IMR-90 (cell line): Measurements from ENCODE around the gene SLC2A6. TPM values are rescaled to one million over a fixed set of nuclear protein-coding genes. Genes with fewer than 3 reads are reported as not detected.

Experiments used
- ATAC-seq: fragments of 200-7000 bp; cut with Tn5 transposase; 2 replicates; pipeline ENCODE4 v1.9.1; 2020; ENCODE audit warnings: low read depth, mild to moderate bottlenecking, moderate library complexity
- BruUV-seq: library from RNA; stranded (reverse); fragments of 400-500 nt; replicated peaks from 2 replicates; lab custom pipeline; 2021; lab: Mats Ljungman, UMichigan
- CTCF ChIA-PET: fragments of 300-600 bp; formaldehyde crosslinking; extraction: SDS; loops from one replicate; lab custom pipeline; 2021; ENCODE audit warnings: antibody characterized with exemption; lab: Yijun Ruan, JAX
- POLR2A ChIA-PET: fragments of 300-600 bp; sonication (Branson Sonifier 250); formaldehyde crosslinking; loops from one replicate; lab custom pipeline; 2022; ENCODE audit warnings: antibody characterized with exemption; ENCODE audit not compliant: unreplicated experiment; lab: Charles Lee
- DNase-seq: peaks from one replicate; pipeline ENCODE4 v3.0.0; 2013
- H2AFZ ChIP-seq: replicated peaks from 2 replicates; pipeline ENCODE3; 2013; ENCODE audit warnings: low read length, mild to moderate bottlenecking; ENCODE audit not compliant: poor library complexity
- H2AK5ac ChIP-seq: 2 replicates; pipeline ENCODE4 v1.6.1; 2013; ENCODE audit warnings: low read depth, low read length, inconsistent platforms
- H2AK9ac ChIP-seq: replicated peaks from 2 replicates; pipeline ENCODE3; 2013; ENCODE audit warnings: mild to moderate bottlenecking, low read depth, low read length, moderate library complexity; ENCODE audit not compliant: poor library complexity
- H2BK120ac ChIP-seq: 2 replicates; pipeline ENCODE4 v1.6.1; 2013; ENCODE audit warnings: low read depth, low read length, inconsistent platforms
- H2BK15ac ChIP-seq: 3 replicates; pipeline ENCODE4 v1.6.1; 2013; ENCODE audit warnings: low read depth, low read length, inconsistent platforms
- H2BK20ac ChIP-seq: 2 replicates; pipeline ENCODE4 v1.6.1; 2013; ENCODE audit warnings: low read depth, mild to moderate bottlenecking, inconsistent platforms, low read length, moderate library complexity
- H2BK5ac ChIP-seq: 2 replicates; pipeline ENCODE4 v1.6.1; 2013; ENCODE audit warnings: mild to moderate bottlenecking, low read depth, low read length, inconsistent platforms; ENCODE audit not compliant: poor library complexity, severe bottlenecking
- H3K14ac ChIP-seq: replicated peaks from 2 replicates; pipeline ENCODE4 v1.6.1; 2013; ENCODE audit warnings: low read depth, low read length, inconsistent platforms
- H3K18ac ChIP-seq: 2 replicates; pipeline ENCODE4 v1.6.1; 2013; ENCODE audit warnings: low read depth, low read length, control low read depth
- H3K23ac ChIP-seq: 2 replicates; pipeline ENCODE4 v1.6.1; 2013; ENCODE audit warnings: low read depth, low read length, inconsistent platforms
- H3K27ac ChIP-seq: 2 replicates; pipeline ENCODE4 v1.5.1; 2013; ENCODE audit warnings: mild to moderate bottlenecking, control low read depth, low read length; ENCODE audit not compliant: insufficient read depth
- H3K27me3 ChIP-seq: 2 replicates; pipeline ENCODE4 v1.6.1; 2013; ENCODE audit warnings: low read length; ENCODE audit not compliant: control insufficient read depth, insufficient read depth
- H3K36me3 ChIP-seq: 2 replicates; pipeline ENCODE4 v1.6.1; 2013; ENCODE audit warnings: low read length, mixed read lengths; ENCODE audit not compliant: control insufficient read depth, insufficient read depth
- H3K4ac ChIP-seq: 2 replicates; pipeline ENCODE4 v1.6.1; 2013; ENCODE audit warnings: low read depth, low read length, inconsistent platforms
- H3K4me1 ChIP-seq: 2 replicates; pipeline ENCODE4 v1.6.1; 2013; ENCODE audit warnings: low read length, mixed read lengths; ENCODE audit not compliant: control insufficient read depth, insufficient read depth
- H3K4me2 ChIP-seq: 2 replicates; pipeline ENCODE4 v1.6.1; 2013; ENCODE audit warnings: low read depth, mild to moderate bottlenecking, control low read depth, low read length, moderate library complexity
- H3K4me3 ChIP-seq: 2 replicates; pipeline ENCODE4 v1.5.1; 2013; ENCODE audit warnings: low read depth, mild to moderate bottlenecking, control low read depth, low read length, moderate library complexity; ENCODE audit not compliant: insufficient read depth
- H3K56ac ChIP-seq: 2 replicates; pipeline ENCODE4 v1.6.1; 2013; ENCODE audit warnings: low read length, inconsistent platforms; ENCODE audit not compliant: insufficient read depth; ENCODE audit errors: extremely low read depth
- H3K79me1 ChIP-seq, 2 experiments: 2 replicates each; pipeline ENCODE4 v1.6.1; 2013; ENCODE audit warnings: low read length in 2 of 2, inconsistent platforms in 1 of 2, low read depth in 1 of 2
- H3K9ac ChIP-seq: 2 replicates; pipeline ENCODE4 v1.6.1; 2013; ENCODE audit warnings: low read depth, low read length, control low read depth
- H3K9me1 ChIP-seq: 2 replicates; pipeline ENCODE4 v1.6.1; 2013; ENCODE audit warnings: low read length, inconsistent platforms; ENCODE audit not compliant: insufficient read depth
- H3K9me3 ChIP-seq: 2 replicates; pipeline ENCODE4 v1.6.1; 2013; ENCODE audit warnings: low read length; ENCODE audit not compliant: control insufficient read depth, insufficient read depth
- H4K20me1 ChIP-seq: 2 replicates; pipeline ENCODE4 v1.6.1; 2013; ENCODE audit warnings: low read length, inconsistent platforms; ENCODE audit not compliant: insufficient read depth
- H4K5ac ChIP-seq: 2 replicates; pipeline ENCODE4 v1.6.1; 2013; ENCODE audit warnings: mild to moderate bottlenecking, low read depth, low read length, control low read depth
- H4K8ac ChIP-seq, 2 experiments: 2 replicates each; pipeline ENCODE4 v1.6.1; 2013; ENCODE audit warnings: low read depth in 2 of 2, low read length in 2 of 2, control low read depth in 1 of 2, inconsistent platforms in 1 of 2
- H4K91ac ChIP-seq: 2 replicates; pipeline ENCODE4 v1.6.1; 2013; ENCODE audit warnings: low read depth, low read length, inconsistent platforms; ENCODE audit not compliant: insufficient read depth
- BHLHE40 ChIP-seq: fragments of 150-350 bp; IDR thresholded peaks from 2 replicates; pipeline ENCODE4 v1.6.1; 2016; ENCODE audit warnings: mild to moderate bottlenecking, low read depth, low read length
- NFE2L2 ChIP-seq: fragments of 150-350 bp; IDR thresholded peaks from 2 replicates; pipeline ENCODE4 v1.6.1; 2016; ENCODE audit warnings: low read depth, mild to moderate bottlenecking, low read length
- RAD21 ChIP-seq: IDR thresholded peaks from 2 replicates; pipeline ENCODE4 v1.6.1; 2012; ENCODE audit warnings: low read length, improper control_type of control experiment
- SMC3 ChIP-seq: fragments of 150-350 bp; IDR thresholded peaks from 2 replicates; pipeline ENCODE4 v1.6.1; 2016; ENCODE audit warnings: low read depth, mild to moderate bottlenecking, antibody characterized with exemption, low read length, moderate library complexity
- WGBS, 2 experiments: methylation state at CpG; one replicate each; pipeline versions ENCODE4 v1.1.5 to v1.1.7; 2013; ENCODE audit warnings: missing lambda C conversion rate in 2 of 2; ENCODE audit not compliant: insufficient read length in 1 of 2; ENCODE audit errors: extremely low coverage in 2 of 2; 5-methylcytosine and 5-hydroxymethylcytosine counted together
- dilution Hi-C: fragments of 300-500 bp; cut with HindIII; formaldehyde crosslinking; loops from one replicate; pipeline ENCODE4 v1.14.3; 2018; ENCODE audit warnings: low sequenced_read_pairs; ENCODE audit not compliant: unreplicated experiment
- in situ Hi-C: fragments of 300-500 bp; cut with MboI; formaldehyde crosslinking; loops from 3 replicates; pipeline ENCODE4 v1.14.3; 2019; ENCODE audit warnings: low sequenced_read_pairs, inconsistent platforms, mixed read lengths
- intact Hi-C: fragments of 100-400 bp; cut with micrococcal nuclease; formaldehyde crosslinking; loops from 2 replicates; pipeline ENCODE4 v1.10.0; 2022
- polyA plus RNA-seq, 3 experiments: library from polyadenylated mRNA; depleted of rRNA; stranded (reverse); fragments of >200 nt; gene quantifications; 2 replicates each; pipeline ENCODE4 v1.2.3, GENCODE V29; 2012; ENCODE audit warnings: low replicate concordance in 1 of 3
- total RNA-seq: library from RNA; depleted of rRNA; stranded (reverse); fragments of >200 nt; gene quantifications from 2 replicates; pipeline ENCODE4 v1.2.3, GENCODE V29; 2012
- TF ChIP-seq, protein P1 (sequence below): conservative IDR thresholded peaks from 2 replicates; pipeline ENCODE4 v1.5.1; 2012; ENCODE audit warnings: mild to moderate bottlenecking, low read depth, low read length, improper control_type of control experiment

Gene SLC2A6
- total and polyA plus RNA-seq, 2 of the 4 experiments (the other 2 are of a cell fraction) = 2.9 to 8.5 TPM

DNA sequence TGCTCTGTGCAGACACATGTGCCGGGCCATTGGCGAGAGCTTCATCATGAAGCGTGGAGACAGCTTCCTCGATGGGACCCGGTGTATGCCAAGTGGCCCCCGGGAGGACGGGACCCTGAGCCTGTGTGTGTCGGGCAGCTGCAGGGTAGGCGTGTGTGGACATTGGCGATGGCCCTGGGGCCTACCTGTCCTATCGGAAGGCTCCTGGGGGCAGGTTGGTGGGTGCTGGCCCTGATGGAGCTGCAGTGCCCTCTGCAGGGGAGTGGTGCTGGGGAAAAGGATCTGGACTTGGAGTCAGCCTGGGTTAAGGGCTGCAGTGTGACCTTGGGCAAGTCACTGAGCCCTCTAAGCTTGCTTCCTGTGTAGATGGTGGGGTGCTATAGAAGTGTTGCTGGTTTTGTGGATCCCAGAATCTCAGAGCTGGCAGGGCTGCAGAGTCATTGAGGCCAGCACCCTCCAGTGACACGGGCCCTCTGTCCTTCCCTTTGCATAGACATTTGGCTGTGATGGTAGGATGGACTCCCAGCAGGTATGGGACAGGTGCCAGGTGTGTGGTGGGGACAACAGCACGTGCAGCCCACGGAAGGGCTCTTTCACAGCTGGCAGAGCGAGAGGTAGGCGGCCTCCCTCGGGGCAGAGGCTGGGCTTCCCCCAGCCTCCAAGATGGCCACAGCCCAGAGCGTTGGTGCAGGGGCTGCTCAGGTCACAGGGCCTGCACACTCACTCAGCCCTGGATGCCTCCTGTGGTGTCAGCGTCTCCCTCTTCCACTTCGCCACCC is 41.0 kb downstream of the SLC2A6 start:
- DNase-seq (no peak), ATAC-seq (no peak; the same call in 1 of the 2 replicates)
- in situ Hi-C loops = no loop called here
- Histone ChIP-seq H3K4me3 (no peak overlapping the region), H4K8ac (no peak overlapping the region), H3K9ac (no peak overlapping the region), H2BK20ac (no peak overlapping the region), H4K5ac (no peak overlapping the region), H4K91ac (no peak overlapping the region), H3K27ac (no peak overlapping the region), H2AK5ac (no peak overlapping the region), H3K27me3 (no peaks in the 10 kb centered on the region), H3K18ac (no peak overlapping the region), H3K79me1 (no peaks in the 10 kb centered on the region), H3K23ac (no peak overlapping the region), H3K36me3 (no peaks in the 10 kb centered on the region), H4K20me1 (no peaks in the 10 kb centered on the region), H2BK15ac (no peak overlapping the region), H3K4me1 (no peaks in the 10 kb centered on the region), H3K4me2 (no peak overlapping the region), H3K14ac (no peak overlapping the region), H2BK120ac (no peak overlapping the region), H2AFZ (no peak overlapping the region), H2AK9ac (no peak overlapping the region), H3K4ac (no peak overlapping the region), H2BK5ac (no peak overlapping the region), H3K9me3 (no peaks in the 10 kb centered on the region), H3K9me1 (no peaks in the 10 kb centered on the region), H3K56ac (no peak overlapping the region)
- 90% methylated on average over 13 of the region's 20 CpGs; no CpG with 5 or more reads in 1 of the 2 experiments for WGBS, 2 experiments
- TF ChIP-seq, protein P1, sequence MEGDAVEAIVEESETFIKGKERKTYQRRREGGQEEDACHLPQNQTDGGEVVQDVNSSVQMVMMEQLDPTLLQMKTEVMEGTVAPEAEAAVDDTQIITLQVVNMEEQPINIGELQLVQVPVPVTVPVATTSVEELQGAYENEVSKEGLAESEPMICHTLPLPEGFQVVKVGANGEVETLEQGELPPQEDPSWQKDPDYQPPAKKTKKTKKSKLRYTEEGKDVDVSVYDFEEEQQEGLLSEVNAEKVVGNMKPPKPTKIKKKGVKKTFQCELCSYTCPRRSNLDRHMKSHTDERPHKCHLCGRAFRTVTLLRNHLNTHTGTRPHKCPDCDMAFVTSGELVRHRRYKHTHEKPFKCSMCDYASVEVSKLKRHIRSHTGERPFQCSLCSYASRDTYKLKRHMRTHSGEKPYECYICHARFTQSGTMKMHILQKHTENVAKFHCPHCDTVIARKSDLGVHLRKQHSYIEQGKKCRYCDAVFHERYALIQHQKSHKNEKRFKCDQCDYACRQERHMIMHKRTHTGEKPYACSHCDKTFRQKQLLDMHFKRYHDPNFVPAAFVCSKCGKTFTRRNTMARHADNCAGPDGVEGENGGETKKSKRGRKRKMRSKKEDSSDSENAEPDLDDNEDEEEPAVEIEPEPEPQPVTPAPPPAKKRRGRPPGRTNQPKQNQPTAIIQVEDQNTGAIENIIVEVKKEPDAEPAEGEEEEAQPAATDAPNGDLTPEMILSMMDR = peak; percentile 28
- no peak for TF ChIP-seq NFE2L2
- TF ChIP-seq BHLHE40 = no peak
- no peak for TF ChIP-seq SMC3
- TF ChIP-seq RAD21 = peak; percentile 30; the same call in 1 of the 2 replicates
- CTCF ChIA-PET = interaction anchor here (0.6 kb wide), 1 partner anchor 22 kb away, joined by 3 read pairs; no protein-coding TSS in a partner anchor
- dilution Hi-C loops = no loop called here
- POLR2A ChIA-PET = no interaction called here
- no TSS peak for BruUV-seq
- intact Hi-C loops = no loop called here
